ENCODE results near the gene TNFRSF8. TPM values are rescaled to one million over a fixed set of nuclear protein-coding genes. Genes with fewer than 3 reads are reported as not detected.

TNFRSF8 gene
- total RNA-seq, 1 donor from 2014 or later: 0.10 TPM

Small RNA genes lying within 50 kb of the gene (small RNA-seq; reads per million reads assigned to genes)
- gene AL096840.1 (ENCODE audit: low replicate concordance) (not detected), gene MIR4632 (ENCODE audit: low replicate concordance) (not detected), gene MIR6729 (ENCODE audit: low replicate concordance) (not detected), gene RF00019 (ENCODE audit: low replicate concordance) (not detected), gene RN7SL649P (ENCODE audit: low replicate concordance) (not detected), gene RNU6-777P (ENCODE audit: low replicate concordance) (not detected), gene RPL23AP89 (ENCODE audit: low replicate concordance) (not detected)

Other genes starting within 250 kb of the TNFRSF8 start
- gene NPPA, start 215.5 kb upstream of the TNFRSF8 start, total RNA-seq: 1.3 TPM
- gene NPPB, start 204.4 kb upstream of the TNFRSF8 start, total RNA-seq: not detected
- gene KIAA2013, start 136.9 kb upstream of the TNFRSF8 start, total RNA-seq: 17.6 TPM
- 72.6 TPM for gene PLOD1, start 128.6 kb upstream of the TNFRSF8 start, total RNA-seq
- gene MFN2, start 82.9 kb upstream of the TNFRSF8 start, total RNA-seq: 30.7 TPM
- gene MIIP, start 43.8 kb upstream of the TNFRSF8 start, total RNA-seq: 10.7 TPM
- gene TNFRSF1B, start 103.7 kb downstream of the TNFRSF8 start, total RNA-seq: 12.5 TPM
- 63.3 TPM for gene VPS13D, start 166.7 kb downstream of the TNFRSF8 start, total RNA-seq

Data from skin of body (tissue), 2 donors.